ENCODE results near the gene KCNC1.

KCNC1 gene

GRCh38 chr11:17812091-17812864 is 77.7 kb downstream of the KCNC1 start:
- DNase-seq (ENCODE audit: insufficient read length, low spot score) (no peak), FAIRE-seq (no peak)

GRCh38 chr11:17812865-17813187 is 78.2 kb downstream of the KCNC1 start:
- FAIRE-seq = no peak

GRCh38 chr11:17813391-17814059 is 78.9 kb downstream of the KCNC1 start:
- DNase-seq (ENCODE audit: insufficient read length, low spot score) (no peak), FAIRE-seq (no peak)

More at GRCh38 chr11:17812865-17813187, 78.2 kb downstream of the KCNC1 start:
- no peak for DNase-seq (ENCODE audit: insufficient read length, low spot score)

GRCh38 chr11:17814546-17814945 is 80.0 kb downstream of the KCNC1 start:
- no peak for FAIRE-seq
- no peak for DNase-seq (ENCODE audit: insufficient read length, low spot score)

GRCh38 chr11:17816232-17816931 is 81.8 kb downstream of the KCNC1 start:
- FAIRE-seq = no peak
- no peak for DNase-seq (ENCODE audit: insufficient read length, low spot score)

DNA sequence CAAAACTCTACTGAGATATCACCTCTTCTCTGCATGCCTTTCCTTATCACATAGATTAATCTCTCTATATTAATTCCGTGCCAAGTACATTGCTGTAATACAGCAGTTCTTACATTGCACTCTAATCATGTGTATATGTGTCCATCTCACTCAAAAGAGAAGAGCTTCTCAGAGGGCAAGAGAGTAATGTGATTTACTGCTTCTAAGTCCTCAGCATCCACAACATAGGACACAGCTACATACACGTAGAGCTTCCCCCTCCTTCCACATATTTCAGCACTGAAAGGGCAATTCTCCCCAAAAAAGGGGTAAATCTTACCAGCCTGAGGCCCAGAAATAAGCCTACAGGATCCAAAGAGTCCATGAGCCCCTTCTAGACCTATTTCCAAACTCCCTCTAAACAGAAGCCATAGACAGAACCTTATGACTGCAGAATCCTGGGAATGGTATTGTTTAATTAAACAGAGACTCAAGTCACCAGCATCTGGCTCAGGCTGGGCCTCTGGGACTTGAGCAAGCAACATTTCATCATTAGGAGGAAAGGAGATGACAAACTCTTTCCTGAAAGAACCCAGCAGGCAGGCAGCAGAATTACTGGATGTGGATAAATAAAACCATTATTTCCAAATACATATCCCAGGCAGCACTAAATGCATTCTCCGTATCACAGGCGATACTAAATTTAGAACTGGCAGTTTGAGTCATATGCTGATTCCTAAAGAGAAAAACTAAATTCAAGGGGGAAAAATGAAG is 87.2 kb downstream of the KCNC1 start:
- no peak for DNase-seq (ENCODE audit: insufficient read length, low spot score)
- FAIRE-seq = no peak

DNA sequence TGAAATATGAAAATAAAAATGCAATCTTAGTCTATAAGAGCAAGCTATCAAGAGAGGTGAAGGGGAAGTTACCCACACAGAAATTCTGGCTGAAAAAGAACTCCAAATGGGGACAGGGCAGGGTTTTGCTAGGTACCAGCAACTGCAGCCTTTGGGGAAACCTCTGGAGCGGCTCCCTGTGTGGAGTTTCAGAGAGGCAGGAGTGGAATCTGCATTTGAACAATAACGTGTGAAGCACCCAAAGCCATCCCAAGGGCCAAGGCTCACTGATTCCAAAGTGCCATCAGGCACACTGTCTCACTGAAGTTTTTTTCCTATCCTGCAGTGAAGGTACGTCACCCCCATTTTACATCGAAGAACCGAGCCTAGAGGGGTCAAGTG is 87.8 kb downstream of the KCNC1 start:
- DNase-seq (ENCODE audit: insufficient read length, low spot score) (no peak), FAIRE-seq (no peak)

- no peak for FAIRE-seq
- no peak for DNase-seq (ENCODE audit: insufficient read length, low spot score)
Observed at GRCh38 chr11:17827006-17827405, 92.4 kb downstream of the KCNC1 start.

- DNase-seq (ENCODE audit: insufficient read length, low spot score) = no peak
- FAIRE-seq = no peak
Observed at GRCh38 chr11:17828311-17828751, 93.8 kb downstream of the KCNC1 start.

GRCh38 chr11:17831228-17831627 is 96.6 kb downstream of the KCNC1 start:
- DNase-seq (ENCODE audit: insufficient read length, low spot score) = no peak
- no peak for FAIRE-seq

GRCh38 chr11:17831883-17832282 is 97.3 kb downstream of the KCNC1 start:
- DNase-seq (ENCODE audit: insufficient read length, low spot score) = no peak
- FAIRE-seq = no peak
